HG02642 (cell line): ENCODE measurements around the gene ABCC9.
"Not testable (repeated sequence)": the region's sequence is repeated elsewhere in the genome, so short reads cannot be mapped to it uniquely, and the experiment has no call there.

ENCODE experiments used
- ATAC-seq: cut with Tn5 transposase; IDR thresholded peaks from one replicate; pipeline ENCODE4 v1.9.1; 2021; ENCODE audit warnings: mild to moderate bottlenecking; ENCODE audit not compliant: unreplicated experiment, poor library complexity

ABCC9 gene

GRCh38 chr12:21825886-21826617 is 115.2 kb downstream of the ABCC9 start:
- no peak for ATAC-seq

GRCh38 chr12:21823581-21823980 is 117.6 kb downstream of the ABCC9 start:
- no peak for ATAC-seq

GRCh38 chr12:21819678-21820077 is 121.5 kb downstream of the ABCC9 start:
- no peak for ATAC-seq

- ATAC-seq, result no peak
Measured at GRCh38 chr12:21819236-21819635, 122.0 kb downstream of the ABCC9 start.

- ATAC-seq, result no peak
Measured at GRCh38 chr12:21818627-21819026, 122.6 kb downstream of the ABCC9 start.

- ATAC-seq, result no peak
Measured at GRCh38 chr12:21815306-21816062, 125.7 kb downstream of the ABCC9 start.

GRCh38 chr12:21814814-21815213 is 126.4 kb downstream of the ABCC9 start:
- ATAC-seq, result no peak

- no peak for ATAC-seq
Measured at GRCh38 chr12:21814327-21814726, 126.9 kb downstream of the ABCC9 start.

GRCh38 chr12:21813751-21814150 is 127.5 kb downstream of the ABCC9 start:
- ATAC-seq, result no peak

GRCh38 chr12:21813125-21813524 is 128.1 kb downstream of the ABCC9 start:
- no peak for ATAC-seq

GRCh38 chr12:21812340-21812739 is 128.9 kb downstream of the ABCC9 start:
- not testable (repeated sequence) for ATAC-seq

- ATAC-seq, result no peak
Measured at GRCh38 chr12:21809100-21809499, 132.1 kb downstream of the ABCC9 start.

- ATAC-seq, result no peak
Measured at GRCh38 chr12:21806255-21806654, 135.0 kb downstream of the ABCC9 start.

- no peak for ATAC-seq
Measured at GRCh38 chr12:21801522-21802288, 139.5 kb downstream of the ABCC9 start.

GRCh38 chr12:21800011-21800410 is 141.2 kb downstream of the ABCC9 start:
- ATAC-seq, result no peak

- ATAC-seq, result no peak
Measured at GRCh38 chr12:21797539-21797938, 143.7 kb downstream of the ABCC9 start.

GRCh38 chr12:21795648-21796328 is 145.4 kb downstream of the ABCC9 start:
- no peak for ATAC-seq

- ATAC-seq, result not testable (repeated sequence)
Measured at GRCh38 chr12:21794807-21795595, 146.2 kb downstream of the ABCC9 start.

GRCh38 chr12:21789687-21790086 is 151.5 kb downstream of the ABCC9 start:
- not testable (repeated sequence) for ATAC-seq
